ENCODE measurements around the gene ADCY10. TPM values are rescaled to one million over a fixed set of nuclear protein-coding genes. Genes with fewer than 3 reads are reported as not detected.
A peak's percentile ranks its signal among the peaks of the same experiment; 100 is the strongest.

Gene ADCY10
- total and polyA plus RNA-seq, 9 of the 15 experiments (the other 6 are each of a cell fraction or from before 2014, with no cell fraction given) = 0.08 to 0.86 (median 0.22) TPM

DNA sequence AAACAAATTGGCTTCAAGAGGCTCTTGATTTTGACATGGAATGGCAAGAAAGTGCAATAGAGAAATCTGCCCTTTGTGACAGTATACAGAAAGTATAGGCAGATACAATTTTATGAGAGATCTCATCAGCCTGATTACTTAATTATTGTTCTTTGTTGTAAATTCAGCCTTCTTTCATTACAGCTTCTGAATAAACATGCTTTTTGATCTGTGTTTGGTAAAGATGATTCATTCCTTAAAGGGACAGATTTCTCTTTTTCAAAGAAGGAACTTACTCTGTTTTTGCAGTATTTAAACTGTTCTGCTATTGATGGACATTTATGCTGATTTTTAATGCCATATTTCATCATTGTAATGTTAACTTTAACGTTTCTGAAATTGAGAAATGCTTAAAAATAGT, 36.6 kb upstream of the ADCY10 start:
- no peaks in the 10 kb centered on the region for H3K9me1 ChIP-seq (ENCODE audit: control insufficient read depth, insufficient read depth, low read length)
- peaks cover 50% of the 10 kb centered on the region for H3K36me3 ChIP-seq (ENCODE audit: control insufficient read depth, insufficient read depth, low read length)
- BruUV-seq (replicated peaks) = no TSS peak
- FAIRE-seq = no peak
- H3K27ac ChIP-seq (ENCODE audit: extremely low read depth, low read depth, low read length) = no peak overlapping the region
- H3K4me3 ChIP-seq = no peak overlapping the region
- ChIA-PET CTCF (ENCODE audit: low intra/inter-chr PET ratio) (no interaction called here), POLR2A (no interaction called here)
- no peak overlapping the region for H3K9ac ChIP-seq (ENCODE audit: insufficient read depth in 1 of 2, low read depth in 2 of 2, low read length in 2 of 2)
- no peaks in the 10 kb centered on the region for H4K20me1 ChIP-seq (replicated peaks; ENCODE audit: control insufficient read depth, insufficient read depth, low read length)
- in situ Hi-C loops (cut with MboI) = no loop called here
- H3K9me3 ChIP-seq (replicated peaks; ENCODE audit: control insufficient read depth, insufficient read depth, low read depth, low read length) = no peaks in the 10 kb centered on the region
- no peak overlapping the region for H3K4me2 ChIP-seq (ENCODE audit: insufficient read depth, low read length)
- WGBS (ENCODE audit: insufficient coverage, low coverage, missing lambda C conversion rate) = 43% methylated on average over 1 of the region's 1 CpG
- H3K4me1 ChIP-seq (replicated peaks in 1 of 2; ENCODE audit: control insufficient read depth in 2 of 2, insufficient read depth in 2 of 2, low read length in 2 of 2) = peaks cover 0 to 6% of the 10 kb centered on the region in 2 experiments; a peak in 1 of 5 replicates
- intact Hi-C loops (cut with micrococcal nuclease) = no loop called here
- H2AFZ ChIP-seq (ENCODE audit: low read depth, low read length) = no peak overlapping the region
- ATAC-seq = no peak
- no peaks in the 10 kb centered on the region for H3K27me3 ChIP-seq (ENCODE audit: control insufficient read depth in 2 of 2, insufficient read depth in 2 of 2, low read length in 2 of 2)
- peaks cover 80% of the 10 kb centered on the region for H3K79me2 ChIP-seq (ENCODE audit: control insufficient read depth, insufficient read depth, low read length)
- DNase-seq (ENCODE audit: extremely low read depth in 1 of 4, low spot score in 3 of 4) = no peak
- TF ChIP-seq ZNF280B (CRISPR knock-in tag; IDR thresholded peaks at IDR 0.05) (no peak), CEBPG (CRISPR knock-in tag; IDR thresholded peaks at IDR 0.05) (no peak), CEBPG (tag; conservative IDR thresholded peaks at IDR 0.05 in 1 of 2, IDR thresholded peaks at IDR 0.05 in 1 of 2) (0 out of 4 replicates have a peak, but pooled peaks of 1 of the 2 experiments have one; percentile 13)

GRCh38 chr1:167949785-167950184, 35.9 kb upstream of the ADCY10 start:
- 44% methylated on average over 3 of the region's 3 CpGs for WGBS (ENCODE audit: insufficient coverage, low coverage, missing lambda C conversion rate)
- intact Hi-C loops (cut with micrococcal nuclease) = no loop called here
- no peak for ATAC-seq
- CTCF ChIA-PET (ENCODE audit: low intra/inter-chr PET ratio) = no interaction called here
- Histone ChIP-seq H3K27me3 (ENCODE audit: control insufficient read depth in 2 of 2, insufficient read depth in 2 of 2, low read length in 2 of 2) (no peaks in the 10 kb centered on the region), H3K4me2 (ENCODE audit: insufficient read depth, low read length) (no peak overlapping the region), H3K4me1 (replicated peaks in 1 of 2; ENCODE audit: control insufficient read depth in 2 of 2, insufficient read depth in 2 of 2, low read length in 2 of 2) (peaks cover 0 to 6% of the 10 kb centered on the region in 2 experiments; a peak in 1 of 5 replicates), H3K27ac (ENCODE audit: extremely low read depth, low read depth, low read length) (no peak overlapping the region), H3K9me1 (ENCODE audit: control insufficient read depth, insufficient read depth, low read length) (no peaks in the 10 kb centered on the region), H2AFZ (ENCODE audit: low read depth, low read length) (no peak overlapping the region), H3K9ac (ENCODE audit: insufficient read depth in 1 of 2, low read depth in 2 of 2, low read length in 2 of 2) (no peak overlapping the region), H3K36me3 (ENCODE audit: control insufficient read depth, insufficient read depth, low read length) (peaks cover 43% of the 10 kb centered on the region), H4K20me1 (replicated peaks; ENCODE audit: control insufficient read depth, insufficient read depth, low read length) (no peaks in the 10 kb centered on the region), H3K79me2 (ENCODE audit: control insufficient read depth, insufficient read depth, low read length) (peaks cover 80% of the 10 kb centered on the region), H3K9me3 (replicated peaks; ENCODE audit: control insufficient read depth, insufficient read depth, low read depth, low read length) (no peaks in the 10 kb centered on the region), H3K4me3 (no peak overlapping the region)
- FAIRE-seq = no peak
- DNase-seq (ENCODE audit: extremely low read depth in 1 of 4, low spot score in 3 of 4) = no peak
- in situ Hi-C loops (cut with MboI) = no loop called here
- POLR2A ChIA-PET = interaction anchor here (1.4 kb wide), 1 partner anchor 12 kb away, joined by 9 read pairs; the partner anchor contains the start of gene MPC2
- BruUV-seq (replicated peaks) = no TSS peak
- no peak for TF ChIP-seq FOXA3 (CRISPR knock-in tag; conservative IDR thresholded peaks at IDR 0.05 in 1 of 2, IDR thresholded peaks at IDR 0.05 in 1 of 2)
- TF ChIP-seq CBX3 (IDR thresholded peaks at IDR 0.05; ENCODE audit: borderline replicate concordance in 1 of 2, low read length in 2 of 2) = no peak
- no peak for TF ChIP-seq BHLHE40 (IDR thresholded peaks at IDR 0.05; ENCODE audit: low read length)
- TF ChIP-seq, protein P1, sequence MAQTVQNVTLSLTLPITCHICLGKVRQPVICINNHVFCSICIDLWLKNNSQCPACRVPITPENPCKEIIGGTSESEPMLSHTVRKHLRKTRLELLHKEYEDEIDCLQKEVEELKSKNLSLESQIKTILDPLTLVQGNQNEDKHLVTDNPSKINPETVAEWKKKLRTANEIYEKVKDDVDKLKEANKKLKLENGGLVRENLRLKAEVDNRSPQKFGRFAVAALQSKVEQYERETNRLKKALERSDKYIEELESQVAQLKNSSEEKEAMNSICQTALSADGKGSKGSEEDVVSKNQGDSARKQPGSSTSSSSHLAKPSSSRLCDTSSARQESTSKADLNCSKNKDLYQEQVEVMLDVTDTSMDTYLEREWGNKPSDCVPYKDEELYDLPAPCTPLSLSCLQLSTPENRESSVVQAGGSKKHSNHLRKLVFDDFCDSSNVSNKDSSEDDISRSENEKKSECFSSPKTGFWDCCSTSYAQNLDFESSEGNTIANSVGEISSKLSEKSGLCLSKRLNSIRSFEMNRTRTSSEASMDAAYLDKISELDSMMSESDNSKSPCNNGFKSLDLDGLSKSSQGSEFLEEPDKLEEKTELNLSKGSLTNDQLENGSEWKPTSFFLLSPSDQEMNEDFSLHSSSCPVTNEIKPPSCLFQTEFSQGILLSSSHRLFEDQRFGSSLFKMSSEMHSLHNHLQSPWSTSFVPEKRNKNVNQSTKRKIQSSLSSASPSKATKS (CRISPR knock-in tag; IDR thresholded peaks at IDR 0.05) = no peak
- TF ChIP-seq, protein P2, sequence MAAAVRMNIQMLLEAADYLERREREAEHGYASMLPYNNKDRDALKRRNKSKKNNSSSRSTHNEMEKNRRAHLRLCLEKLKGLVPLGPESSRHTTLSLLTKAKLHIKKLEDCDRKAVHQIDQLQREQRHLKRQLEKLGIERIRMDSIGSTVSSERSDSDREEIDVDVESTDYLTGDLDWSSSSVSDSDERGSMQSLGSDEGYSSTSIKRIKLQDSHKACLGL (CRISPR knock-in tag; IDR thresholded peaks at IDR 0.05; ENCODE audit: borderline replicate concordance, poor library complexity, severe bottlenecking) = no peak
- TF ChIP-seq, protein P3, sequence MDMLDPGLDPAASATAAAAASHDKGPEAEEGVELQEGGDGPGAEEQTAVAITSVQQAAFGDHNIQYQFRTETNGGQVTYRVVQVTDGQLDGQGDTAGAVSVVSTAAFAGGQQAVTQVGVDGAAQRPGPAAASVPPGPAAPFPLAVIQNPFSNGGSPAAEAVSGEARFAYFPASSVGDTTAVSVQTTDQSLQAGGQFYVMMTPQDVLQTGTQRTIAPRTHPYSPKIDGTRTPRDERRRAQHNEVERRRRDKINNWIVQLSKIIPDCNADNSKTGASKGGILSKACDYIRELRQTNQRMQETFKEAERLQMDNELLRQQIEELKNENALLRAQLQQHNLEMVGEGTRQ (CRISPR knock-in tag; IDR thresholded peaks at IDR 0.05) = no peak
